SU-DHL-6 (cell line): ENCODE measurements around the gene CHRNB4.

ENCODE experiments used
- EZH2phosphoT487 ChIP-seq: fragments of 200-600 bp; sonication (generic), shearing (Covaris generic); conservative IDR thresholded peaks from 2 replicates; pipeline ENCODE4 v1.6.1; 2018; ENCODE audit warnings: mild to moderate bottlenecking, antibody characterized with exemption, low read length, moderate library complexity, mixed read lengths
- TF ChIP-seq, protein P1 (sequence below): fragments of 200-600 bp; sonication (generic); IDR thresholded peaks from one replicate; pipeline ENCODE4 v1.5.1; 2017; ENCODE audit warnings: antibody characterized with exemption, mild to moderate bottlenecking, low read length, moderate library complexity; ENCODE audit not compliant: insufficient read depth, poor library complexity, severe bottlenecking

DNA sequence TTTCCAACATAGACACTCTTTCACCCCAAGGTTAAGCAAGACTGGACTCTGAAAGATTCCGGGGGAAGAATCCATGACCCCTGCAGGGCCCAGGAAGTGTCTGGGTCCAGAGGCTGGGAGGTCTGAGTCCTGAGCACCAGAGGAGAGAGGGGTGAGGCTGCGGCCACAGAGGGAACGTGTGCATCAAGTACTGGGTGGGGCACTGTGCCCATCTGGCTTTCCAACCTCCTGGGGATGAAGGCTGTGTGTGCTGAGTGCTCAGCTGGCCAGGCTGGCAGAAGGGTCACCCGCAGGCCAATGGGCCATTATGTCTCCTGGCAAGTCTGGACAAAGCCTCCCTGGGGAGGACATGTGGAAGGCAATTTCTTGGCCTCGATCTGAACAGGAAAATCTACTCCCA, 23.5 kb downstream of the CHRNB4 start:
- TF ChIP-seq, protein P1, sequence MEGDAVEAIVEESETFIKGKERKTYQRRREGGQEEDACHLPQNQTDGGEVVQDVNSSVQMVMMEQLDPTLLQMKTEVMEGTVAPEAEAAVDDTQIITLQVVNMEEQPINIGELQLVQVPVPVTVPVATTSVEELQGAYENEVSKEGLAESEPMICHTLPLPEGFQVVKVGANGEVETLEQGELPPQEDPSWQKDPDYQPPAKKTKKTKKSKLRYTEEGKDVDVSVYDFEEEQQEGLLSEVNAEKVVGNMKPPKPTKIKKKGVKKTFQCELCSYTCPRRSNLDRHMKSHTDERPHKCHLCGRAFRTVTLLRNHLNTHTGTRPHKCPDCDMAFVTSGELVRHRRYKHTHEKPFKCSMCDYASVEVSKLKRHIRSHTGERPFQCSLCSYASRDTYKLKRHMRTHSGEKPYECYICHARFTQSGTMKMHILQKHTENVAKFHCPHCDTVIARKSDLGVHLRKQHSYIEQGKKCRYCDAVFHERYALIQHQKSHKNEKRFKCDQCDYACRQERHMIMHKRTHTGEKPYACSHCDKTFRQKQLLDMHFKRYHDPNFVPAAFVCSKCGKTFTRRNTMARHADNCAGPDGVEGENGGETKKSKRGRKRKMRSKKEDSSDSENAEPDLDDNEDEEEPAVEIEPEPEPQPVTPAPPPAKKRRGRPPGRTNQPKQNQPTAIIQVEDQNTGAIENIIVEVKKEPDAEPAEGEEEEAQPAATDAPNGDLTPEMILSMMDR: no peak
- TF ChIP-seq EZH2phosphoT487: no peak
